GM18873 (cell line): Measurements from ENCODE around the gene ST6GALNAC1.
"Not testable (repeated sequence)": the region's sequence is repeated elsewhere in the genome, so short reads cannot be mapped to it uniquely, and the experiment has no call there.

Experiments
- ATAC-seq: cut with Tn5 transposase; IDR thresholded peaks from one replicate; pipeline ENCODE4 v1.9.1; 2021; ENCODE audit warnings: mild to moderate bottlenecking, moderate library complexity, moderate number of reproducible peaks; ENCODE audit not compliant: unreplicated experiment, low FRiP score

The ST6GALNAC1 gene

GRCh38 chr17:76614064-76614759 is 29.3 kb downstream of the ST6GALNAC1 start:
- ATAC-seq, result not testable (repeated sequence)

GRCh38 chr17:76612977-76613851 is 30.3 kb downstream of the ST6GALNAC1 start:
- no peak for ATAC-seq

GRCh38 chr17:76612465-76612864 is 31.1 kb downstream of the ST6GALNAC1 start:
- no peak for ATAC-seq

GRCh38 chr17:76611758-76612157 is 31.8 kb downstream of the ST6GALNAC1 start:
- ATAC-seq, result no peak

GRCh38 chr17:76611080-76611749 is 32.3 kb downstream of the ST6GALNAC1 start:
- not testable (repeated sequence) for ATAC-seq

- not testable (repeated sequence) for ATAC-seq
Observed at GRCh38 chr17:76606685-76607084, 36.9 kb downstream of the ST6GALNAC1 start.

- ATAC-seq, result no peak
Observed at GRCh38 chr17:76601065-76601464, 42.5 kb downstream of the ST6GALNAC1 start.

GRCh38 chr17:76599694-76600460 is 43.7 kb downstream of the ST6GALNAC1 start:
- ATAC-seq, result no peak

GRCh38 chr17:76598004-76598439 is 45.5 kb downstream of the ST6GALNAC1 start:
- no peak for ATAC-seq

GRCh38 chr17:76597156-76598003 is 46.2 kb downstream of the ST6GALNAC1 start:
- no peak for ATAC-seq

- ATAC-seq, result no peak
Observed at GRCh38 chr17:76594690-76595089, 48.9 kb downstream of the ST6GALNAC1 start.

GRCh38 chr17:76593959-76594358 is 49.6 kb downstream of the ST6GALNAC1 start:
- ATAC-seq, result no peak

GRCh38 chr17:76593384-76593826 is 50.2 kb downstream of the ST6GALNAC1 start:
- ATAC-seq, result no peak

GRCh38 chr17:76588182-76588581 is 55.4 kb downstream of the ST6GALNAC1 start:
- no peak for ATAC-seq

GRCh38 chr17:76586741-76587487 is 56.6 kb downstream of the ST6GALNAC1 start:
- ATAC-seq, result no peak

GRCh38 chr17:76585649-76586593 is 57.6 kb downstream of the ST6GALNAC1 start, which contains the start of gene ST6GALNAC2:
Gene ST6GALNAC2 (minus strand): TSS chr17:76585860. CDS start chr17:76585808, 52 bp downstream.
- no peak for ATAC-seq

- ATAC-seq, result no peak
Observed at GRCh38 chr17:76585033-76585648, 58.4 kb downstream of the ST6GALNAC1 start.
